Right lobe of liver (tissue), 4 donors: ENCODE data around the gene FBRSL1.

Source experiments
- CTCF ChIP-seq, 4 donors: fragments of 200-600 bp in 3 of 4; fragments of 450-650 bp in 1 of 4; IDR thresholded peaks; one replicate each; pipeline versions ENCODE4 v1.5.1 to v1.8.0; 2016 to 2022; ENCODE audit warnings: antibody characterized with exemption in 4 of 4, mild to moderate bottlenecking in 2 of 4
- POLR2A ChIP-seq: fragments of 450-650 bp; IDR thresholded peaks from one replicate; pipeline ENCODE4 v1.6.1; 2017; ENCODE audit warnings: antibody characterized with exemption, mild to moderate bottlenecking
- donor health status: DM: no; HTN: no; CAD: no.
- donor health status: DM: no; HTN: no; CAD: no.
- donor health status: DM: no; HTN: yes; CAD: no.

- no peak for TF ChIP-seq CTCF (IDR thresholded peaks at IDR 0.05)
- no peak for TF ChIP-seq POLR2A
Observed at GRCh38 chr12:132530447-132530846, 40.5 kb downstream of the FBRSL1 start.
